ENCODE results near the gene LRRC71.

DNA sequence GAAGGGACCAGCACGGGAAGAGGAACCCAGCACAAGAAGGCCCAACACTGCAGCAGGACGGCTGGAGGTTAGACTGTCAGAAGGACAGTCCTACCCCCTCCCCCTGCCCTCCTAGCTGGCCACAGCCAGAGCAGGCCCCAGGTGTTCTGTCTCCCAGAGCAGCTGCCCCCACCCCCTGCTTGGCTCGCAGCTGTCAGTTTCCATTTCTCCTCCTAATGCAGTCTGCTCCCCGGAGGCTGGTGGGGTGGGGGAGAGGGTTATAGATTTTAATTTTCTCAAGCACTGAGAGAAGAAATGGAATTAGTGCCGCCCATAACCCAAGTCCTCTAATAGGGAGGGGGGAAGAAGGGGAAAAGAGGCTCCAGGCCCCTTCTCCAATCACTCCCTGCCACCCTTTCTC lies 40.0 kb upstream of the LRRC71 start:
- TF ChIP-seq POLR2A (IDR thresholded peaks at IDR 0.05): no peak
- no peak for TF ChIP-seq EP300 (IDR thresholded peaks at IDR 0.05)
- TF ChIP-seq CTCF (IDR thresholded peaks at IDR 0.05): no peak
